GM18907 (cell line): Measurements from ENCODE around the gene RIPOR1.
"Not testable (repeated sequence)": the region's sequence is repeated elsewhere in the genome, so short reads cannot be mapped to it uniquely, and the experiment has no call there.

Experiments
- ATAC-seq: cut with Tn5 transposase; IDR thresholded peaks from one replicate; pipeline ENCODE4 v1.9.1; 2021; ENCODE audit warnings: mild to moderate bottlenecking, moderate library complexity; ENCODE audit not compliant: unreplicated experiment

Gene RIPOR1, protein sequence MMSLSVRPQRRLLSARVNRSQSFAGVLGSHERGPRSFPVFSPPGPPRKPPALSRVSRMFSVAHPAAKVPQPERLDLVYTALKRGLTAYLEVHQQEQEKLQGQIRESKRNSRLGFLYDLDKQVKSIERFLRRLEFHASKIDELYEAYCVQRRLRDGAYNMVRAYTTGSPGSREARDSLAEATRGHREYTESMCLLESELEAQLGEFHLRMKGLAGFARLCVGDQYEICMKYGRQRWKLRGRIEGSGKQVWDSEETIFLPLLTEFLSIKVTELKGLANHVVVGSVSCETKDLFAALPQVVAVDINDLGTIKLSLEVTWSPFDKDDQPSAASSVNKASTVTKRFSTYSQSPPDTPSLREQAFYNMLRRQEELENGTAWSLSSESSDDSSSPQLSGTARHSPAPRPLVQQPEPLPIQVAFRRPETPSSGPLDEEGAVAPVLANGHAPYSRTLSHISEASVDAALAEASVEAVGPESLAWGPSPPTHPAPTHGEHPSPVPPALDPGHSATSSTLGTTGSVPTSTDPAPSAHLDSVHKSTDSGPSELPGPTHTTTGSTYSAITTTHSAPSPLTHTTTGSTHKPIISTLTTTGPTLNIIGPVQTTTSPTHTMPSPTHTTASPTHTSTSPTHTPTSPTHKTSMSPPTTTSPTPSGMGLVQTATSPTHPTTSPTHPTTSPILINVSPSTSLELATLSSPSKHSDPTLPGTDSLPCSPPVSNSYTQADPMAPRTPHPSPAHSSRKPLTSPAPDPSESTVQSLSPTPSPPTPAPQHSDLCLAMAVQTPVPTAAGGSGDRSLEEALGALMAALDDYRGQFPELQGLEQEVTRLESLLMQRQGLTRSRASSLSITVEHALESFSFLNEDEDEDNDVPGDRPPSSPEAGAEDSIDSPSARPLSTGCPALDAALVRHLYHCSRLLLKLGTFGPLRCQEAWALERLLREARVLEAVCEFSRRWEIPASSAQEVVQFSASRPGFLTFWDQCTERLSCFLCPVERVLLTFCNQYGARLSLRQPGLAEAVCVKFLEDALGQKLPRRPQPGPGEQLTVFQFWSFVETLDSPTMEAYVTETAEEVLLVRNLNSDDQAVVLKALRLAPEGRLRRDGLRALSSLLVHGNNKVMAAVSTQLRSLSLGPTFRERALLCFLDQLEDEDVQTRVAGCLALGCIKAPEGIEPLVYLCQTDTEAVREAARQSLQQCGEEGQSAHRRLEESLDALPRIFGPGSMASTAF

DNA sequence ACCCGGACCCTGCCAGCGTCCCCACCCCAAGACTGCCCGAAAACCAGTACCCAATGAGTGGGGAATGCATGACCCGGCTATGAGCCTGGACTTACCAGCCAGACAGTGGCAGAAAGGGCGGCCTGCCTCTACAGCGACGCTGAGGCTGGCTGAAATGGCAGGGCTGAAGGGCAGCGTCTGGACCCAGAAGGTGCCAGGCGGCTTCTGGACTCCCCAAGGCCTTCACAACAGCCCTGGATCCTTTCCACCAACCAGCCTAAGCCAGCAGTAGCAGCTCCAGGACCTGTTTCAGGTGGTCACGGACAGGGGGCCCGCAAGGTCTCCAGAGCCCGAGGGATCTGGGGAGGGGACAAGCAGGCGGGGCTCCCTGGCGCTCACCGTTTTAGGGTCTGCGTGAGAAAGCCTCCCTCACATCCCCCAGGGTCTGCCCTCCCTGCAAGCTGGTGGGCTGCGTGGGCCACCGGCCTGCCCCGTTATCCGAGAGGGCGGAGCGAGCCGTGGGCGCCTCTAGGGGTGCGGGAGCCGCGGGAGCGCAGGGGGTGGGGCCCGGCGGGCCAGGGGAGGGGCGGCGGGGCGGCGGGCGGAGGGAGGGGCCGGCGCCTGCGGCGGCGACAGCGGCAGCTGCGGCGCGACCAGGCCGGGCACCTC is at the start of gene RIPOR1:
Gene RIPOR1 (plus strand): TSS at position 608 of the 648 bp plus-strand sequence. CDS start 9,618 bp downstream, outside the sequence.
- ATAC-seq, result no peak

DNA sequence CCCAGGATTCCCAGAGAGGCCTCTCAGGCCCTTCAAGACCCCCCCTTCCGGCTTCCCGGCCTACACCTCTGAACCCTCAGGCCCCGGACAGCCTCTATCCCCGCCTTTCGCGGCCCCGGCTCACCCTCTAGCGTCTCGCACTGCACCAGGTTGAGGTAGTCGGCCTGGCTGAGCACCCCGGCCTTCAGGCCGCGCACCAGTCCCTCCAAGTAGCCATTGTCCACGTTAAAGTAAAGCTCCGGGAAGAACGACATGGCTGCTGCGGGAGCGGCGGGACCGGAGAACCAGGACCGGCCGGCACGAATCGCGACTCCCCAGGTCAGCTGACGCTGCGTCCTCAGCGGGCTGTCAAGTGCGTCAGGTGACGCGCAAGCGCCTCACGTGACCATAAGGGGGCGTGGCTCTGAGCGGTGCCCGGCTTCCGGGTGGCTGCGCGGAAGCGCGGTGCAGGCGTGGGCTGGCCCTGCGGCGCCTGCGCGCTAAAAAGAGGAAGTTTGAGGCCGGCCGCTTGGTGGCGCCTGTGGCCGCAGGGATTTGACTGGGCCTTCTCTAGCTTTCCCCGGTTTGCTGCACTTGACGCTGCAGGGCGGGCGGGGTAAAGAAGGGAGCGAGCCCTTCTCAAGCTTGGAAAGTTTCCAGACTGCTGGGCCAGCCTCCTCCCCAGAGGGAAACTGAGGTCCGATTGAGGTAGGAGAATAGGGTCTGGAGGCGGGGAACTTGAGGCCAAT is 47.6 kb upstream of the RIPOR1 start, which contains the start of gene ATP6V0D1:
Gene ATP6V0D1 (minus strand): TSS at position 325 of the 728 bp plus-strand sequence. CDS start 71 bp downstream, at position 254.
- peak; percentile 91 for ATAC-seq

DNA sequence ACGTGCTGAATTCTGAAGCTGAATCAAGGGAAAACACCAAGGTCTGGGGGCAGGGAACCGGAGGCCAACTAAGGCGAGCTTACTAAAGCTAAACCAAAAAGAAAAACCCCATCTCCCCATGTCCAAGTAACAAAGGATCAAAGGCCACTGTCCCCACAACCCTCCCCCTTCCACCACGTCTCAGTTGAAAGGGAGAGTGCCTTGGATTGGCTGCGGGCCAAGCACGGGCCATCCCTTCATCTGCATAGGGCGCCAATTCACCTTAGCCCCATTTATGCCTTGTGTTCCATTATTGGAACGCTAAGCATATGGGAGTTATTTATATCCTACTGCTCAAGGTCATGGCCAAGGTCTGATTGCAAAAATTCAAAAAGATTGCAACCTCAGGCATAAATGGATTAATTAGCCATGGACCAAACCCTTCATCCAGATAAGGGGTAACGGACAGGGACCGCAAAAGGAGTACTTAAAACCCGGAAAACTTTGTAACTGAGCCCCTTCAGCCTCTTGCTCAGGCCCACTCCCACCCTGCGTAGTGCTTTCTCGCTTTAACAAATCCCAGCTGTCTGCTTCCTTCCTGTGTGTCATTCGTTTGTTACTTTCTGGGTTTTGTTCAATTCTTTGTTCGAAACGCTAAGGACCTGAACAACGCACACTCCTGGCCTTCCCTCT is 46.9 kb upstream of the RIPOR1 start:
- peak; percentile 7 for ATAC-seq

DNA sequence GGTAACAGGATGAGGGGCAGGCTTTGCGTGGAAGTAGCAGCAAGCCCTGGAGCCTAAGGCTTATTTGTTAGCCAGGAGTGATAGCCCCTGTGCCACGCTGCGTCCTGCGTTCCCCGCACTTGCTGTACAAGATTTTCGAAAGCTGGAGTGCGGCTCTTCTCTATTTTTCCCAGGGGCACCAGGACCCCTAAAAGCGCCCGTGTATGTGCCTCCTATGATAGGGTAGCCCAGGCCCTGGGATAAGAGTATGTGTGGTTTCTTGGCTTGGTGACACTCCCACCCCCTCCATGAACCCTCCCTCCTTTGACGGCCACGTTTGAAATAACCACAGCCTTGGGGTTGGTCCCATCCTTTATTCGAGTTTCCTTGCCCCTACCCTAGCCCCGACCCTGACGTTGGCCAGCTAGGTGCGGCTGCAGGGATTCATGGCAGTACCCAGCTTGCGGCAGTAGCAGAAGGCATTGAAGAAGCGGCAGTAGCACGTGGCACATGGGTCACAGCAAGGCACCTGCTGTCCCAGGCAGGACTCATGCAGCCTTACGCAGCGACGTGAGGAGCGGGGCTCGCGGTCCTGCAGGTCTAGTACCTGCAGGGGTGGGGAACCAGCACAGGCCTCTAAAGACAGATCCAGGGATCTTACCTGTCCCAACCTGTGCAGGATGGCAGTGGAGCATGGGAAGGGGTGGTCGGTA is 46.2 kb upstream of the RIPOR1 start:
- no peak for ATAC-seq

- no peak for ATAC-seq
These were observed 45.5 kb upstream of the RIPOR1 start, which contains the start of gene AGRP for GRCh38 chr16:67483150-67483549. TSS of gene AGRP (minus strand) at chr16:67483547. CDS start at chr16:67483398, 149 bp downstream.

DNA sequence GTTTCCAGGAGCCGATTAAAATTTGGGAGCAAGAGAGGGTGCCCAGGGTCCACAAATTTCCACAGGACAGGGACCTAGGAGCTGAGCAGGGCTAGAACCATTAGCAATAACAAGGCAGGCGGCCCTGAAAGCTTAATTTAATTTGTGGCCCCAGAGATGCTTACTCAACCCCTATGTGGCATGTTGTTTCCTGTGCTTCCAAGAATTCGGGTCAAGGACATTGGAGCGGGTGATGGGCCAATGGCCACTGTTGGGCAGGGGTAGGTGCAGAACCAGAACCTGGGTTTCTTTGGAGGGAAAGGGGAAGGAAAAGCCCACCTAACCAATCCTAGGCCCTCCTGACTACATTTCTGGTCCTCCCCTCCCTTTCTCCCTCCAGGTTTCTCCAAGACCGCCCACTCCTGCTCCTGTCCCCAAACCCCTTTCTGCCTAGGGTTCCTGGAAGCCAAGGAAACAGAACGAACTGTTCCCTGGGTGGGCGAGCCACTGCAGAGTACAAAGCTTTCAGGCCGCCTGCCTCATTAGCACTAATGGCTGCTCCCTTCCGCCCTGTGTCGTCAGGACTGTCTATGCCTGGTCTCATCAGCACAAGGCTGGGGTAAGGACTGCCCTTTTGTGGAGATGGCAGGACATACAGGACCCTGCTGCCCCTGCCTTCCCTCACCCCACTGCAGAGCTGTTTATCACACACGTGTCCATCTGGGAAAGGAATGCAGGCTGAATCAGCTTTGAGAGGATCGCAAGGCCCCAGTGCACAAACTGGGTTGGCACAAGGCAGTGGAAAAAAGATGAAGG is 44.7 kb upstream of the RIPOR1 start:
- ATAC-seq, result no peak

DNA sequence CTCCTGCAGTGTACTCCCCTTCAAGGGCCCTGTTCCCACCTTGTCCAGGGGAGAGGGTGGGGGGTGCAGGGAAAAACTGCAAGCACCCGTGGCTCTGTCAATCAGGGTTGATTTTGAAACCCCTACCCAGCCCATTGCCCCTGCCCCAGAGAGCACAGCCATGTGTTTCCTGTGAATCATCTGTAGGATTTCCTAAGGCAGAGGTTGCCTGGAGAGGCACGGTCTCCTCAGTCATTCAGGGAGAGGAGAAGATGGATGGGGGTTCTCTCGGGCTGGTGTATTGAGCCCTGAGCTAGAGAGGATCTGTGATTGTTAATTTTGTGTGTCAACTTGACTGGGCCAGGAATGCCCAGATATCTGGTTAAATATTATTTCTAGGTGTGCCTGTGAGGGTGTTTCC is 41.8 kb upstream of the RIPOR1 start:
- no peak for ATAC-seq

DNA sequence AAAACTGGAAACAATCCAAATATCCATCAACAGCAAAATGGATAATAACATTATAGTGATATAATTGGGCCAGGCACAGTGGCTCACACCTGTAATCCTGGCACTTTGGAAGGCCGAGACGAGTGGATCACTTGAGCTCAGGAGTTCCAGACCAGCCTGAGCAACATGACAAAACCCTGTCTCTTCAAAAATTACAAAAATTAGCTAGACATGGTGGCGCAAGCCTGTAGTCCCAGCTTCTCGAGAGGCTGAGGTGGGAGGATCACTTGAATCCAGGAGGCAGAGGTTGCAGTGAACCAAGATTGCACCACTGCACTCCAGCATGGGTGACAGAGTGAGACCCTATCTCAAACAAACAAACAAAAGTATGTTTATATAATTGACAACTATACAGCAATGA is 41.1 kb upstream of the RIPOR1 start:
- ATAC-seq, result not testable (repeated sequence)

DNA sequence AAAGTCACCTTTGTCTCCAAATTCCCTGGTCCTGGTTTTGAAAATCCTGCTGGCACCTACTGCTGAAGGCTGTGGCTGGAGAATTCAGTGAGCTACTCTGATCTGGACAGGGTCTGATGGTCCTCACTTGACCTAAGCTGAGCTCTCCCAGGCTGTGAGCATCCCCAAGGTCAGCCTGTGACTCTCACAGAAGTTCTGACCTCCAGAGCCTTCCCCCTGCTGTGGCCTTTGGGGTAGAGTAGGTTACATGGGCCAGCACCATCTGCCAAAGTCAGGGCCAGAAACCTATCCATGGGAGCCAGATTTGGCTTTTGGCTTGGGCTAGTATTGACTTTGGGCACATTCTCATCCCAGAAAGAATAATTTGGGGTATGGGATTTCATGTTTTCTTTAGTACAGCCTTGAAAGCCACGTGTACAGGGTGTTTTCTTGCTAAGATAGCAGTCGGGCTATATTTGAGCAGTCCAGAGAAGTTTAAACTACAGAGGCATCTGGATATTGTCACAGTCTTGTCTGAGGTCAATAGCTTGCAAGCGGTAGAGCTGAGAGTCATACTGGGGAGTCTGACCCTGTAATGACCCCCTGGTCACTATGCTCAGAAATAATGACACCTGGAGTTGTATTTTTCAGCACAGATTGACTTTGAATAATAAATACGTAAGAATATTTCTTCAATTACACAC is 39.1 kb upstream of the RIPOR1 start:
- no peak for ATAC-seq

GRCh38 chr16:67490335-67491096 is 38.1 kb upstream of the RIPOR1 start:
- ATAC-seq, result no peak

DNA sequence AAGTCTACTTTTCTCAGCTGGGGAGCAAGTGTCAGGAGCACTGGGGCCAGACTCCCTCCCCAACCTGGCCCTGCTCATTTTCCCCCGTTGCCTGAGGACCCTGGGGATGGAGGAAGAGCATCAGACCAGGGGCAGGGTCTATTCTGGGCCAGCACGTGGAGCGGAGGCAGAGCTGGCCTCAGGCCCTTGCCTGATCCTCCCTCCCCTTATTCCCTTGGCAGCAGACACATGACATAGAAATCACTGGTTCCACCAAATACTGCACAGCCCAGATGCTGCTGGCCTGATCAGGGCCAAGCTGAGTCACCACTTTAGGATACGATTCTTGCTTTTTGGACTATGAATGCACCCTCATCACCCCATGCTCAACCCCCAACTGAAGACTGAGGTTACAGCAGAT is 29.5 kb upstream of the RIPOR1 start:
- no peak for ATAC-seq

GRCh38 chr16:67504031-67505021 is 24.3 kb upstream of the RIPOR1 start:
- peak; percentile 62 for ATAC-seq

DNA sequence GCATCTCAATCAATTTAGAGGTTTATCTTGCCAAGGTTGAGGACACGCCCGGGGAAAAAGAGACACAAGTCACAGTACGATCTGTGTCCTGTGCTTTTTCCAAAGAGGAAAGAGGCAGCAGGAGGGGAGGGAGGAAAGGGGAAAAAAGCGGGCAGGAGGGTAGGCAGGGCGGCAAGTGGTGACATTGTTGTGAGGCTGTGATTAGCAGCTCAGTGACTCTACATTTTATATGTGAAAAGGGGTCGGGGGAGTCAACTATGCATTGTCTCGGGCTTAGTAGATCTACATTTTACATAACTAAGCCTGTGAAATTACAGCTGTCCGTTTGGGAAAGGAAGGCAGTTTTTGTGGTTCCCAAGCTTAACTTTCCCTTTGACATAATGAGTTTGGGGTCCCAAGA is 22.2 kb upstream of the RIPOR1 start:
- no peak for ATAC-seq

GRCh38 chr16:67509016-67509415 is 19.6 kb upstream of the RIPOR1 start:
- no peak for ATAC-seq

DNA sequence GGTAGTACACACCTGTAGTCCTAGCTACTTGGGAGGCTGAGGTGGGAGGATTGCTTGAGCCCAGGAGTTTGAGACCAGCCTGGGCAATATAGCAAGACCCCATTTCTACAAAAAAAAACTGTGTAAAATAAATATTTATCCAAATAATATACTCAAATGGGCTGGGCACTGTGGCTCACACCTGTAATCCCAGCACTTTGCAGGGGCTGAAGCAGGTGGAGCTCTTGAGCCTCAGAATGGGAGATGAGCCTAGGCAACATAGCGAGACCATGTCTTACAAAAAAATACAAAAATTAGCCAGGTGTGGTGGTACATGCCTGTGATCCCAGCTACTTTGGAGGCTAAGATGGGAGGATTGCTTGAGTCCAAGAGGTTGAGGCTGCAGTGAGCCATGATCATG is 14.7 kb upstream of the RIPOR1 start:
- ATAC-seq, result not testable (repeated sequence)
